Activated CD8-positive, alpha-beta memory T cell treated with anti-CD3 and anti-CD28 coated beads, Interleukin-2, amount 10 ng/mL, durations not matched to agents 7 days and 5 days (primary cell): ENCODE results near the gene PMEPA1. TPM values are rescaled to one million over a fixed set of nuclear protein-coding genes. Genes with fewer than 3 reads are reported as not detected.

ENCODE experiments used
- ATAC-seq: fragments of 150-1000 bp; cut with Tn5 transposase; one replicate; pipeline ENCODE4 v1.10.0; 2021; ENCODE audit warnings: moderate library complexity
- CTCF ChIA-PET: fragments of 350-600 bp; sonication (Branson Sonifier 250); formaldehyde crosslinking; loops from one replicate; lab custom pipeline; 2021; ENCODE audit warnings: antibody characterized with exemption; lab: Charles Lee
- DNase-seq: peaks from one replicate; pipeline ENCODE4 v3.0.0-alpha.2; 2020
- H3K27ac Mint-ChIP-seq: one replicate; pipeline ENCODE4 v1.8.0; 2021; ENCODE audit warnings: mild to moderate bottlenecking, mixed read lengths
- H3K27me3 Mint-ChIP-seq: one replicate; pipeline ENCODE4 v1.8.0; 2021; ENCODE audit warnings: mixed read lengths
- H3K36me3 Mint-ChIP-seq: one replicate; pipeline ENCODE4 v1.8.0; 2021; ENCODE audit warnings: mild to moderate bottlenecking, mixed read lengths
- H3K4me1 Mint-ChIP-seq: one replicate; pipeline ENCODE4 v1.8.0; 2021; ENCODE audit warnings: mixed read lengths
- H3K4me3 Mint-ChIP-seq: one replicate; pipeline ENCODE4 v1.8.0; 2021; ENCODE audit warnings: mild to moderate bottlenecking, moderate library complexity, mixed read lengths
- H3K9me3 Mint-ChIP-seq: one replicate; pipeline ENCODE4 v1.8.0; 2022; ENCODE audit warnings: low read depth, mixed read lengths
- total RNA-seq, 2 experiments: library from RNA; stranded (reverse); gene quantifications; one replicate each; pipeline ENCODE4 v1.2.3, GENCODE V29; 2021

Gene PMEPA1
- total RNA-seq, 2 experiments from 2014 or later, result 0.20 to 1.2 TPM

- no peak for ATAC-seq
- Mint-ChIP-seq H3K36me3 (peaks cover 41% of the 10 kb centered on the region), H3K27ac (no peak overlapping the region)
Observed at GRCh38 chr20:57617079-57617795, 92.6 kb downstream of the PMEPA1 start.

GRCh38 chr20:57616143-57616951, 93.5 kb downstream of the PMEPA1 start:
- no peaks in the 10 kb centered on the region for H3K9me3 Mint-ChIP-seq
- peak; percentile 39 for DNase-seq
- CTCF ChIA-PET, result interaction anchor here (0.8 to 16.0 kb wide), 3 partner anchors 17 to 564 kb away, joined by 3 to 176 read pairs (median 7); no protein-coding TSS in a partner anchor
- H3K27me3 Mint-ChIP-seq, result peaks cover 3% of the 10 kb centered on the region
- peaks cover 41% of the 10 kb centered on the region for H3K36me3 Mint-ChIP-seq
- no peak for ATAC-seq
- no peak overlapping the region for H3K4me3 Mint-ChIP-seq
- H3K27ac Mint-ChIP-seq, result peak overlapping the region; percentile 56
- H3K4me1 Mint-ChIP-seq, result peaks cover 42% of the 10 kb centered on the region

More at GRCh38 chr20:57617079-57617795, 92.6 kb downstream of the PMEPA1 start:
- H3K27me3 Mint-ChIP-seq, result peaks cover 3% of the 10 kb centered on the region
- CTCF ChIA-PET, result interaction anchor here (0.8 to 16.0 kb wide), 5 partner anchors 11 to 36 kb away, joined by 3 to 176 read pairs (median 45); no protein-coding TSS in a partner anchor
- H3K4me3 Mint-ChIP-seq, result peak overlapping the region; percentile 88
- DNase-seq, result peak; percentile 39
- H3K4me1 Mint-ChIP-seq, result peaks cover 51% of the 10 kb centered on the region
- no peaks in the 10 kb centered on the region for H3K9me3 Mint-ChIP-seq

- Mint-ChIP-seq H3K4me3 (no peak overlapping the region), H3K36me3 (peaks cover 47% of the 10 kb centered on the region)
- DNase-seq, result no peak
Observed at GRCh38 chr20:57615445-57615811, 94.4 kb downstream of the PMEPA1 start.

GRCh38 chr20:57614490-57615444, 95.0 kb downstream of the PMEPA1 start:
- no peak overlapping the region for H3K27ac Mint-ChIP-seq
- H3K27me3 Mint-ChIP-seq, result peaks cover 3% of the 10 kb centered on the region
- ATAC-seq (no peak), DNase-seq (peak; percentile 40)
- no peak overlapping the region for H3K4me3 Mint-ChIP-seq
- no peaks in the 10 kb centered on the region for H3K9me3 Mint-ChIP-seq
- CTCF ChIA-PET, result interaction anchor here (1.0 to 16.0 kb wide), 3 partner anchors 15 to 235 kb away, joined by 3 to 176 read pairs (median 7); no protein-coding TSS in a partner anchor
- peaks cover 50% of the 10 kb centered on the region for H3K36me3 Mint-ChIP-seq
- peaks cover 27% of the 10 kb centered on the region for H3K4me1 Mint-ChIP-seq

More at GRCh38 chr20:57615445-57615811, 94.4 kb downstream of the PMEPA1 start:
- H3K9me3 Mint-ChIP-seq, result no peaks in the 10 kb centered on the region
- no peak overlapping the region for H3K27ac Mint-ChIP-seq
- no peak for ATAC-seq
- CTCF ChIA-PET, result interaction anchor here (0.5 to 16.0 kb wide), 5 partner anchors 16 to 565 kb away, joined by 3 to 176 read pairs (median 3); no protein-coding TSS in a partner anchor
- H3K27me3 Mint-ChIP-seq, result peaks cover 3% of the 10 kb centered on the region
- H3K4me1 Mint-ChIP-seq, result peaks cover 33% of the 10 kb centered on the region

- peak; percentile 21 for DNase-seq
- Mint-ChIP-seq H3K4me1 (peaks cover 19% of the 10 kb centered on the region), H3K4me3 (no peak overlapping the region), H3K27me3 (no peaks in the 10 kb centered on the region), H3K36me3 (peaks cover 56% of the 10 kb centered on the region), H3K27ac (no peak overlapping the region), H3K9me3 (no peaks in the 10 kb centered on the region)
- ATAC-seq, result no peak
- CTCF ChIA-PET, result interaction anchor here (1.1 to 16.0 kb wide), 2 partner anchors 14 to 567 kb away, joined by 3 to 176 read pairs; no protein-coding TSS in a partner anchor
Observed at GRCh38 chr20:57613481-57613921, 96.3 kb downstream of the PMEPA1 start.

- no peaks in the 10 kb centered on the region for H3K9me3 Mint-ChIP-seq
- CTCF ChIA-PET, result interaction anchor here (1.1 to 16.0 kb wide), 2 partner anchors 13 to 567 kb away, joined by 3 to 176 read pairs; no protein-coding TSS in a partner anchor
- peaks cover 13% of the 10 kb centered on the region for H3K4me1 Mint-ChIP-seq
- H3K27me3 Mint-ChIP-seq, result no peaks in the 10 kb centered on the region
- DNase-seq (peak; percentile 37), ATAC-seq (no peak)
- H3K4me3 Mint-ChIP-seq, result no peak overlapping the region
- H3K27ac Mint-ChIP-seq, result no peak overlapping the region
- H3K36me3 Mint-ChIP-seq, result peaks cover 57% of the 10 kb centered on the region
Observed at GRCh38 chr20:57612916-57613315, 96.9 kb downstream of the PMEPA1 start.

- peaks cover 59% of the 10 kb centered on the region for H3K36me3 Mint-ChIP-seq
- no peaks in the 10 kb centered on the region for H3K9me3 Mint-ChIP-seq
- H3K4me1 Mint-ChIP-seq, result peaks cover 9% of the 10 kb centered on the region
- H3K4me3 Mint-ChIP-seq, result no peak overlapping the region
- CTCF ChIA-PET, result interaction anchor here (1.9 to 16.0 kb wide), 2 partner anchors 10 to 13 kb away, joined by 4 to 176 read pairs; no protein-coding TSS in a partner anchor
- no peaks in the 10 kb centered on the region for H3K27me3 Mint-ChIP-seq
- DNase-seq, result peak; percentile 19
- ATAC-seq, result no peak
- peak overlapping the region; percentile 24 for H3K27ac Mint-ChIP-seq
Observed at GRCh38 chr20:57612436-57612835, 97.4 kb downstream of the PMEPA1 start.

GRCh38 chr20:57611586-57612311, 98.1 kb downstream of the PMEPA1 start:
- Mint-ChIP-seq H3K27me3 (no peaks in the 10 kb centered on the region), H3K9me3 (no peaks in the 10 kb centered on the region), H3K27ac (no peak overlapping the region), H3K4me1 (peaks cover 2% of the 10 kb centered on the region), H3K36me3 (peaks cover 58% of the 10 kb centered on the region), H3K4me3 (no peak overlapping the region)
- no peak for DNase-seq
- no peak for ATAC-seq
- CTCF ChIA-PET, result interaction anchor here (1.9 to 16.0 kb wide), 2 partner anchors 10 to 12 kb away, joined by 4 to 176 read pairs; no protein-coding TSS in a partner anchor

- Mint-ChIP-seq H3K27ac (no peak overlapping the region), H3K9me3 (no peaks in the 10 kb centered on the region), H3K36me3 (peaks cover 58% of the 10 kb centered on the region), H3K27me3 (peaks cover 3% of the 10 kb centered on the region), H3K4me3 (no peak overlapping the region), H3K4me1 (peaks cover 12% of the 10 kb centered on the region)
- CTCF ChIA-PET, result interaction anchor here (1.9 to 16.0 kb wide), 2 partner anchors 11 to 12 kb away, joined by 4 to 176 read pairs; no protein-coding TSS in a partner anchor
- no peak for DNase-seq
- no peak for ATAC-seq
Observed at GRCh38 chr20:57610261-57610952, 99.4 kb downstream of the PMEPA1 start.

- CTCF ChIA-PET, result interaction anchor here (16.0 kb wide), 1 partner anchor 10 kb away, joined by 176 read pairs; no protein-coding TSS in a partner anchor
- no peaks in the 10 kb centered on the region for H3K9me3 Mint-ChIP-seq
- no peak for ATAC-seq
- no peak overlapping the region for H3K27ac Mint-ChIP-seq
- peaks cover 58% of the 10 kb centered on the region for H3K36me3 Mint-ChIP-seq
- DNase-seq, result no peak
- peaks cover 18% of the 10 kb centered on the region for H3K4me1 Mint-ChIP-seq
- H3K4me3 Mint-ChIP-seq, result no peak overlapping the region
- H3K27me3 Mint-ChIP-seq, result peaks cover 3% of the 10 kb centered on the region
Observed at GRCh38 chr20:57609842-57610167, 100.0 kb downstream of the PMEPA1 start.

GRCh38 chr20:57609086-57609841, 100.6 kb downstream of the PMEPA1 start:
- H3K36me3 Mint-ChIP-seq, result peaks cover 53% of the 10 kb centered on the region

More at GRCh38 chr20:57609086-57609841, 100.6 kb downstream of the PMEPA1 start:
- H3K27ac Mint-ChIP-seq, result no peak overlapping the region
- CTCF ChIA-PET, result interaction anchor here (16.0 kb wide), 1 partner anchor 10 kb away, joined by 176 read pairs; no protein-coding TSS in a partner anchor
- no peaks in the 10 kb centered on the region for H3K9me3 Mint-ChIP-seq
- ATAC-seq (no peak), DNase-seq (no peak)
- H3K4me3 Mint-ChIP-seq, result no peak overlapping the region
- H3K4me1 Mint-ChIP-seq, result peaks cover 23% of the 10 kb centered on the region
- H3K27me3 Mint-ChIP-seq, result peaks cover 3% of the 10 kb centered on the region
